Testis (tissue), 2 donors: ENCODE measurements around the gene TM6SF1.

Experiments used
- CTCF ChIP-seq, 3 experiments: fragments of 450-650 bp in 2 of 3; fragments of 200-600 bp in 1 of 3; sonication (generic) in 1 of 3; IDR thresholded peaks; one replicate each; pipeline ENCODE4 v1.5.1; 2016 to 2019; ENCODE audit warnings: antibody characterized with exemption in 3 of 3, mild to moderate bottlenecking in 2 of 3, moderate library complexity in 1 of 3
- POLR2A ChIP-seq: fragments of 450-650 bp; IDR thresholded peaks from one replicate; pipeline ENCODE4 v1.6.1; 2017; ENCODE audit warnings: antibody characterized with exemption, mild to moderate bottlenecking, moderate library complexity

GRCh38 chr15:83111149-83111548 lies 3.7 kb downstream of the TM6SF1 start:
- TF ChIP-seq CTCF (IDR thresholded peaks at IDR 0.05) (no peak), POLR2A (no peak)
